SU-DHL-6 (cell line): ENCODE results near the gene MS4A10.
A peak's percentile ranks its signal among the peaks of the same experiment; 100 is the strongest.

Experiments used
- H2AFZ ChIP-seq: fragments of 200-600 bp; sonication (generic); 2 replicates; pipeline ENCODE4 v1.6.1; 2014; ENCODE audit warnings: low read depth, mild to moderate bottlenecking, moderate library complexity, mixed read lengths, antibody characterized with exemption, low read length; ENCODE audit not compliant: severe bottlenecking
- H3F3A ChIP-seq: fragments of 200-600 bp; shearing (Covaris generic); 2 replicates; pipeline ENCODE4 v1.6.0; 2016; ENCODE audit warnings: antibody characterized with exemption, mild to moderate bottlenecking; ENCODE audit not compliant: insufficient read depth
- H3K27ac ChIP-seq: fragments of 200-600 bp; sonication (generic); 2 replicates; pipeline ENCODE4 v1.5.1; 2016; ENCODE audit warnings: low read depth, mild to moderate bottlenecking, low read length, moderate library complexity, mixed read lengths
- H3K27me3 ChIP-seq: fragments of 200-600 bp; sonication (generic), shearing (Covaris generic); 2 replicates; pipeline ENCODE4 v1.6.0; 2014; ENCODE audit warnings: mild to moderate bottlenecking, low read length
- H3K36me3 ChIP-seq: fragments of 200-600 bp; sonication (generic); 2 replicates; pipeline ENCODE4 v1.6.1; 2014; ENCODE audit warnings: mild to moderate bottlenecking, low read length, mixed read lengths
- H3K4me2 ChIP-seq: fragments of 300-600, 200-600 bp; shearing (Covaris generic), sonication (generic); 2 replicates; pipeline ENCODE4 v1.6.0; 2014; ENCODE audit warnings: low read length, low read depth, mild to moderate bottlenecking; ENCODE audit not compliant: poor library complexity, severe bottlenecking
- H3K4me3 ChIP-seq: fragments of 200-600 bp; sonication (generic); 2 replicates; pipeline ENCODE4 v1.5.1; 2014; ENCODE audit warnings: antibody characterized with exemption, low read length, mild to moderate bottlenecking, mixed read lengths; ENCODE audit not compliant: insufficient read depth, poor library complexity, severe bottlenecking
- H3K79me2 ChIP-seq: fragments of 200-600 bp; sonication (generic); 2 replicates; pipeline ENCODE4 v1.6.1; 2014; ENCODE audit warnings: mild to moderate bottlenecking, low read length, moderate library complexity; ENCODE audit not compliant: insufficient read depth
- H3K9ac ChIP-seq: fragments of 200-600 bp; sonication (generic); 2 replicates; pipeline ENCODE4 v1.7.0; 2014; ENCODE audit warnings: mild to moderate bottlenecking, low read length
- H3K9me2 ChIP-seq: fragments of 200-600 bp; sonication (generic); replicated peaks from 2 replicates; pipeline ENCODE4 v1.6.1; 2014; ENCODE audit warnings: low read length; ENCODE audit not compliant: insufficient read depth
- H3K9me3 ChIP-seq: fragments of 200-600 bp; sonication (generic); 2 replicates; pipeline ENCODE4 v1.6.1; 2014; ENCODE audit warnings: low read length, mixed read lengths; ENCODE audit not compliant: insufficient read depth
- H4K20me1 ChIP-seq: fragments of 200-600 bp; sonication (generic); 2 replicates; pipeline ENCODE4 v1.6.1; 2014; ENCODE audit warnings: low read depth, mild to moderate bottlenecking, antibody characterized with exemption, low read length, moderate library complexity, mixed read lengths
- CTCF ChIP-seq: fragments of 200-600 bp; sonication (generic); IDR thresholded peaks from one replicate; pipeline ENCODE4 v1.5.1; 2017; ENCODE audit warnings: antibody characterized with exemption, mild to moderate bottlenecking, low read length, moderate library complexity; ENCODE audit not compliant: insufficient read depth, poor library complexity, severe bottlenecking
- EZH2phosphoT487 ChIP-seq: fragments of 200-600 bp; sonication (generic), shearing (Covaris generic); conservative IDR thresholded peaks from 2 replicates; pipeline ENCODE4 v1.6.1; 2018; ENCODE audit warnings: mild to moderate bottlenecking, antibody characterized with exemption, low read length, moderate library complexity, mixed read lengths

Gene MS4A10

GRCh38 chr11:60772666-60773065 lies 12.5 kb upstream of the MS4A10 start:
- no peaks in the 10 kb centered on the region for H3K9me2 ChIP-seq
- no peaks in the 10 kb centered on the region for H3F3A ChIP-seq
- no peak overlapping the region for H3K4me3 ChIP-seq
- no peak overlapping the region for H3K9ac ChIP-seq
- no peaks in the 10 kb centered on the region for H3K27me3 ChIP-seq
- TF ChIP-seq CTCF = no peak
- no peak for TF ChIP-seq EZH2phosphoT487
- H3K9me3 ChIP-seq = no peaks in the 10 kb centered on the region
- H4K20me1 ChIP-seq = no peaks in the 10 kb centered on the region
- no peak overlapping the region for H2AFZ ChIP-seq
- no peaks in the 10 kb centered on the region for H3K36me3 ChIP-seq
- H3K27ac ChIP-seq = no peak overlapping the region
- H3K4me2 ChIP-seq = no peak overlapping the region
- H3K79me2 ChIP-seq = no peaks in the 10 kb centered on the region

DNA sequence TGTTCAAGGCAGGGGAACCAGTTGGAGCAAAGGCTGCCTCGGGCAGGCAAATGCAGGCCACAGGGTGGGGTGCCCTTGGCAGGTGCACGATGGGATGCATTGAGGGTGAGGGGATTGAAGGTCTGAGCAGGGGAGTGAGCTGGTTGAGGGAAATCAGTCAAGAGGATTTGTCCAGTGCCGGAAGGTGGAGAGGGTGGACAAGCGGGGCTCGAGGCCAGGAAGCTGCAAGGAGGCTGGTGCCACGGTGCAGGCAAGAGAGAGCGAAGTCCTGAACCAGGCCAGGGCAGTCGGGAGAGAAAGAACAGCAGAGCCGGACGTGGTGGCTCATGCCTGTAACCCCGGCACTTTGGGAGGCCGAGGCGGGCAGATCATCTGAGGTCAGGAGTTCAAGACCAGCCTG lies 10.4 kb upstream of the MS4A10 start:
- Histone ChIP-seq H3K79me2 (no peaks in the 10 kb centered on the region), H2AFZ (no peak overlapping the region), H3K9me2 (no peaks in the 10 kb centered on the region), H3K4me2 (no peak overlapping the region), H4K20me1 (no peaks in the 10 kb centered on the region), H3K4me3 (no peak overlapping the region), H3K27me3 (no peaks in the 10 kb centered on the region), H3F3A (no peaks in the 10 kb centered on the region), H3K9ac (no peak overlapping the region), H3K27ac (no peak overlapping the region), H3K9me3 (no peaks in the 10 kb centered on the region), H3K36me3 (no peaks in the 10 kb centered on the region)
- TF ChIP-seq CTCF = no peak
- no peak for TF ChIP-seq EZH2phosphoT487

DNA sequence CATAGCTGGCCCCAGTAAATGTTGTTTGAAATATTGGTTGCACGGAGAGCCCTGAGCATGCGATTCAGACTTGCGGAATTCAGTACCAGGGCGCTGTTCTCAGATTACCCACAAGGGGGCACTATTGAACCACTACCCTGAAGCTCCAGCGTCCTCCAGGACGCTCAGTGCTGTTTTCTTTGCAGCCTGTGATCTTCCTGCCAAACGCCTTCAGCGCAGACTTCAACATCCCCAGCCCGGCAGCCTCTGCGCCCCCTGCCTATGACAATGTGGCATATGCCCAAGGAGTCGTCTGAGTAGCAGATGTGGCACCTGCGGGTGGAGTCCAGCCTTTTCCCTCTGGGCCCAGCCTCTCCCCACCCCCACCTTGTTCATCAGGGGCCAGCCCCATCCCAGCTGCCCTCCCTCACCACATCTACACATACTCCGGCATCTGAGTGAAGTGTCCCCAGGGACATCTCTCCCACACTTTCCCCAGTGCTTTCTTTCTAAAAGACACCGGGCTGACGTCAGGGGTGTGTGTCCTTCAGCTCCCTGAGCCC lies 9.6 kb upstream of the MS4A10 start:
- H3K9me3 ChIP-seq = no peaks in the 10 kb centered on the region
- H3K4me3 ChIP-seq = no peak overlapping the region
- H2AFZ ChIP-seq = peak overlapping the region; percentile 5
- no peaks in the 10 kb centered on the region for H3K27me3 ChIP-seq
- no peaks in the 10 kb centered on the region for H3K79me2 ChIP-seq
- H3K36me3 ChIP-seq = no peaks in the 10 kb centered on the region
- no peaks in the 10 kb centered on the region for H3K9me2 ChIP-seq
- H4K20me1 ChIP-seq = no peaks in the 10 kb centered on the region
- H3K9ac ChIP-seq = no peak overlapping the region
- H3F3A ChIP-seq = no peaks in the 10 kb centered on the region
- H3K4me2 ChIP-seq = no peak overlapping the region
- no peak overlapping the region for H3K27ac ChIP-seq
- TF ChIP-seq EZH2phosphoT487 (no peak), CTCF (peak; percentile 78)
